ENCODE data around the gene GPR148.

Gene GPR148

DNA sequence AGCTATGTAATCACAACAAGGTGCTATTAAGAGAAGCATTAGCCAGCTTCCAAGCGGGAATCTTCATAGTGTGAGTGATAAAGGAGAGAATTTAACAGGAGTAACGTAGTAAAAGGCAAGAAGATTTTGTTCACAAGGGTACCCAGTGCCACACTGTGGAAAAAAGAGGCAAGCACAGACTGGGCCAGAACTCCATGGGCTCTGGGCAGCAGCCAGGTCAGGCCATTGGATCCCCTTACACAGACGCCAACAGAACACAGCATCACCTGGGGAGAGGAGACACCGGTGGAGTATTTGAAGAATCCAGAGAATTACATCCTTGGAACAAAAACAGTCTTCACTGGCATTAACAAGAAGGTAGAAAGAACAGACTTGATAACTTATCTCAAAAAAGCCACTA lies 47.7 kb downstream of the GPR148 start:
- no peak for DNase-seq

DNA sequence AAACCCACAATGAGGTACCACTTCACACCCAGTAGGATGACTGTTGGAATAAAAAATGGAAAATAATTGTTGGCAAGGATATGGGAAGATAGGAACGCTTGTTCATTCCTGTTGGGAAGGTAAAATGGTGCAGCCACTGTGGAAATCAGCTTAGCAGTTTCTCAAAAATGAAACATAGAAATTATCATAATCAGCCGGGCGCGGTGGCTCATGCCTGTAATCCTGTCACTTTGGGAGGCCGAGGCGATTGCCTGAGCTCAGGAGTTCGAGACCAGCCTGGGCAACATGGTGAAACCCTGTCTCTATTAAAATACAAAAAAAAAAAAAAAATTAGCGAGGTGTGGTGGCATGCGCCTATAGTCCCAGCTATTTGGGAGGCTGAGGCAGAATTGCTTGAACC lies 49.9 kb downstream of the GPR148 start:
- DNase-seq: no peak
